Stimulated activated CD4-positive, alpha-beta T cell treated with anti-CD3 and anti-CD28 coated beads, Interleukin-4, amount 100 ng/mL, for 24 hours (primary cell): ENCODE data around the gene NDEL1.

ENCODE experiments used
- DNase-seq: peaks from one replicate; pipeline ENCODE4 v3.0.0-alpha.2; 2020

Gene NDEL1

GRCh38 chr17:8417806-8418205, 17.9 kb upstream of the NDEL1 start:
- DNase-seq = no peak

GRCh38 chr17:8418471-8418870, 17.2 kb upstream of the NDEL1 start:
- no peak for DNase-seq

GRCh38 chr17:8419305-8419704, 16.4 kb upstream of the NDEL1 start:
- DNase-seq = no peak

GRCh38 chr17:8420041-8420934, 15.4 kb upstream of the NDEL1 start:
- no peak for DNase-seq

- DNase-seq = no peak
Measured at GRCh38 chr17:8421571-8421970, 14.1 kb upstream of the NDEL1 start.

GRCh38 chr17:8426094-8426720, 9.5 kb upstream of the NDEL1 start:
- no peak for DNase-seq

GRCh38 chr17:8426802-8427201, 8.9 kb upstream of the NDEL1 start:
- DNase-seq = no peak

- DNase-seq = no peak
Measured at GRCh38 chr17:8430966-8431365, 4.7 kb upstream of the NDEL1 start.

GRCh38 chr17:8436169-8436843, 622 bp downstream of the NDEL1 start:
- peak; percentile 65 for DNase-seq

- no peak for DNase-seq
Measured at GRCh38 chr17:8436844-8437171, 1.1 kb downstream of the NDEL1 start.

GRCh38 chr17:8438441-8438840, 2.8 kb downstream of the NDEL1 start:
- no peak for DNase-seq

GRCh38 chr17:8439681-8440080, 4.0 kb downstream of the NDEL1 start:
- no peak for DNase-seq

GRCh38 chr17:8441690-8442089, 6.0 kb downstream of the NDEL1 start:
- DNase-seq = no peak

GRCh38 chr17:8442310-8442709, 6.6 kb downstream of the NDEL1 start:
- no peak for DNase-seq

- DNase-seq = no peak
Measured at GRCh38 chr17:8443756-8444155, 8.1 kb downstream of the NDEL1 start.

GRCh38 chr17:8444494-8444893, 8.8 kb downstream of the NDEL1 start:
- DNase-seq = no peak

- DNase-seq = no peak
Measured at GRCh38 chr17:8445536-8445935, 9.9 kb downstream of the NDEL1 start.

GRCh38 chr17:8447799-8448198, 12.1 kb downstream of the NDEL1 start:
- no peak for DNase-seq

- no peak for DNase-seq
Measured at GRCh38 chr17:8448310-8448709, 12.6 kb downstream of the NDEL1 start.

GRCh38 chr17:8451933-8452614, 16.4 kb downstream of the NDEL1 start:
- no peak for DNase-seq

GRCh38 chr17:8453326-8453725, 17.6 kb downstream of the NDEL1 start:
- DNase-seq = no peak

- DNase-seq = no peak
Measured at GRCh38 chr17:8455665-8456209, 20.1 kb downstream of the NDEL1 start.

GRCh38 chr17:8458128-8458527, 22.4 kb downstream of the NDEL1 start:
- DNase-seq = no peak
